Fibroblast of lung (primary cell): Measurements from ENCODE around the gene RASSF4. TPM values are rescaled to one million over a fixed set of nuclear protein-coding genes. Genes with fewer than 3 reads are reported as not detected.

Source experiments
- DNase-seq, 2 donors: peaks; one replicate each; pipeline versions ENCODE4 v3.0.0 to v3.0.0-alpha.2; 2010; ENCODE audit warnings: low read depth in 2 of 2
- H2AFZ ChIP-seq: 2 replicates; pipeline ENCODE4 v1.5.1; 2012; ENCODE audit warnings: low read length, control low read depth, inconsistent platforms
- H3K27ac ChIP-seq: 2 replicates; pipeline ENCODE4 v1.5.1; 2011; ENCODE audit warnings: low read length, control low read depth; ENCODE audit not compliant: insufficient read depth
- H3K27me3 ChIP-seq: 2 replicates; pipeline ENCODE4 v1.5.1; 2011; ENCODE audit warnings: mild to moderate bottlenecking, low read length; ENCODE audit not compliant: control insufficient read depth, insufficient read depth
- H3K36me3 ChIP-seq: 2 replicates; pipeline ENCODE4 v1.5.1; 2011; ENCODE audit warnings: low read length; ENCODE audit not compliant: control insufficient read depth, insufficient read depth
- H3K4me1 ChIP-seq: 2 replicates; pipeline ENCODE4 v1.5.1; 2011; ENCODE audit warnings: low read length; ENCODE audit not compliant: control insufficient read depth, insufficient read depth; ENCODE audit errors: extremely low read depth
- H3K4me2 ChIP-seq: 2 replicates; pipeline ENCODE4 v1.5.1; 2011; ENCODE audit warnings: low read length, control low read depth; ENCODE audit not compliant: insufficient read depth; ENCODE audit errors: extremely low read depth
- H3K4me3 ChIP-seq, 4 experiments: fragments of 200-600 bp in 1 of 4; sonication (generic) in 1 of 4; replicated peaks in 1 of 4; 2 replicates each; pipeline ENCODE4 v1.5.1; 2011 to 2016; ENCODE audit warnings: low read length in 4 of 4, low read depth in 3 of 4, mild to moderate bottlenecking in 3 of 4, control low read depth in 2 of 4, inconsistent platforms in 1 of 4, mixed read lengths in 1 of 4; ENCODE audit not compliant: insufficient read depth in 1 of 4; ENCODE audit errors: control extremely low read depth in 1 of 4
- H3K79me2 ChIP-seq: 2 replicates; pipeline ENCODE4 v1.5.1; 2012; ENCODE audit warnings: mild to moderate bottlenecking, low read length, inconsistent platforms; ENCODE audit not compliant: control insufficient read depth, insufficient read depth
- H3K9ac ChIP-seq: 2 replicates; pipeline ENCODE4 v1.5.1; 2011; ENCODE audit warnings: mild to moderate bottlenecking, low read length, control low read depth; ENCODE audit not compliant: insufficient read depth
- H3K9me3 ChIP-seq: 2 replicates; pipeline ENCODE4 v1.5.1; 2012; ENCODE audit warnings: low read depth, low read length; ENCODE audit not compliant: control insufficient read depth, insufficient read depth
- H4K20me1 ChIP-seq: 2 replicates; pipeline ENCODE4 v1.5.1; 2011; ENCODE audit warnings: low read length; ENCODE audit not compliant: control insufficient read depth, insufficient read depth; ENCODE audit errors: extremely low read depth
- CTCF ChIP-seq, 2 donors: IDR thresholded peaks in 1 of 2; conservative IDR thresholded peaks in 1 of 2; 1 replicate in 1 of 2; 2 replicates in 1 of 2; pipeline ENCODE4 v1.5.1; 2011 to 2012; ENCODE audit warnings: low read length in 2 of 2, control low read depth in 1 of 2, inconsistent platforms in 1 of 2, low read depth in 1 of 2, mild to moderate bottlenecking in 1 of 2
- EZH2 ChIP-seq: IDR thresholded peaks from 2 replicates; pipeline ENCODE4 v1.5.1; 2012; ENCODE audit warnings: low read length, control low read depth, mild to moderate bottlenecking; ENCODE audit errors: missing control alignments
- polyA plus RNA-seq, 2 donors: library from polyadenylated mRNA; depleted of rRNA in 1 of 2; stranded (reverse) in 1 of 2; unstranded in 1 of 2; fragments of >200 nt; gene quantifications; 2 replicates each; pipeline ENCODE4 v1.2.1, GENCODE V29; 2011 to 2012; ENCODE audit warnings: missing spikeins in 1 of 2
- total RNA-seq: library from RNA; depleted of rRNA; stranded (reverse); fragments of >200 nt; gene quantifications from 2 replicates; pipeline ENCODE4 v1.2.1, GENCODE V29; 2014

RASSF4 gene
- total and polyA plus RNA-seq, 2 donors (not counting 1 experiment from before 2014, with no cell fraction given): 6.4 to 11.4 TPM

- Histone ChIP-seq H3K27me3 (no peaks in the 10 kb centered on the region), H3K36me3 (no peaks in the 10 kb centered on the region), H3K9me3 (no peaks in the 10 kb centered on the region), H3K79me2 (no peaks in the 10 kb centered on the region), H3K4me1 (peaks cover 6% of the 10 kb centered on the region), H3K9ac (no peak overlapping the region), H4K20me1 (no peaks in the 10 kb centered on the region), H2AFZ (no peak overlapping the region), H3K4me3 (no peak overlapping the region), H3K4me2 (peak overlapping the region; percentile 17), H3K27ac (no peak overlapping the region)
- DNase-seq: no peak
- TF ChIP-seq EZH2 (no peak), CTCF (conservative IDR thresholded peaks at IDR 0.05 in 1 of 2, IDR thresholded peaks at IDR 0.05 in 1 of 2; ENCODE audit: low read depth in 1 of 2, low read length in 2 of 2) (no peak)
Observed at GRCh38 chr10:44966129-44966815, 6.7 kb downstream of the RASSF4 start.

- Histone ChIP-seq H3K9ac (no peak overlapping the region), H2AFZ (no peak overlapping the region), H3K79me2 (no peaks in the 10 kb centered on the region), H3K4me2 (no peak overlapping the region), H3K9me3 (no peaks in the 10 kb centered on the region), H3K4me1 (peaks cover 6% of the 10 kb centered on the region), H4K20me1 (no peaks in the 10 kb centered on the region), H3K27me3 (no peaks in the 10 kb centered on the region), H3K36me3 (no peaks in the 10 kb centered on the region), H3K4me3 (no peak overlapping the region), H3K27ac (no peak overlapping the region)
- TF ChIP-seq CTCF (conservative IDR thresholded peaks at IDR 0.05 in 1 of 2, IDR thresholded peaks at IDR 0.05 in 1 of 2; ENCODE audit: low read depth in 1 of 2, low read length in 2 of 2) (peak; percentile 1 to 15), EZH2 (no peak)
- no peak for DNase-seq
Observed at GRCh38 chr10:44966816-44967509, 7.4 kb downstream of the RASSF4 start.

- H3K27ac ChIP-seq: no peak overlapping the region
- no peaks in the 10 kb centered on the region for H3K9me3 ChIP-seq
- H2AFZ ChIP-seq: no peak overlapping the region
- no peaks in the 10 kb centered on the region for H3K79me2 ChIP-seq
- TF ChIP-seq EZH2: no peak
- TF ChIP-seq CTCF (conservative IDR thresholded peaks at IDR 0.05 in 1 of 2, IDR thresholded peaks at IDR 0.05 in 1 of 2; ENCODE audit: low read depth in 1 of 2, low read length in 2 of 2): no peak
- H3K36me3 ChIP-seq: no peaks in the 10 kb centered on the region
- no peaks in the 10 kb centered on the region for H3K27me3 ChIP-seq
- no peaks in the 10 kb centered on the region for H4K20me1 ChIP-seq
- DNase-seq: no peak
- no peak overlapping the region for H3K4me3 ChIP-seq
- no peak overlapping the region for H3K9ac ChIP-seq
- peaks cover 6% of the 10 kb centered on the region for H3K4me1 ChIP-seq
- H3K4me2 ChIP-seq: no peak overlapping the region
Observed at GRCh38 chr10:44967616-44968015, 8.0 kb downstream of the RASSF4 start.
